GM12865 (cell line): ENCODE measurements around the gene MCAT.

ENCODE experiments used
- DNase-seq: peaks from one replicate; pipeline ENCODE4 v3.0.0; 2010; ENCODE audit warnings: low read depth
- H3K4me3 ChIP-seq: 2 replicates; pipeline ENCODE4 v1.5.1; 2011; ENCODE audit warnings: mild to moderate bottlenecking, low read depth, low read length, control low read depth
- TF ChIP-seq, protein P1 (sequence below): IDR thresholded peaks from 2 replicates; pipeline ENCODE4 v1.5.1; 2011; ENCODE audit warnings: low read length, control low read depth, low read depth, inconsistent platforms; ENCODE audit not compliant: insufficient read depth; ENCODE audit errors: missing control alignments

The MCAT gene

DNA sequence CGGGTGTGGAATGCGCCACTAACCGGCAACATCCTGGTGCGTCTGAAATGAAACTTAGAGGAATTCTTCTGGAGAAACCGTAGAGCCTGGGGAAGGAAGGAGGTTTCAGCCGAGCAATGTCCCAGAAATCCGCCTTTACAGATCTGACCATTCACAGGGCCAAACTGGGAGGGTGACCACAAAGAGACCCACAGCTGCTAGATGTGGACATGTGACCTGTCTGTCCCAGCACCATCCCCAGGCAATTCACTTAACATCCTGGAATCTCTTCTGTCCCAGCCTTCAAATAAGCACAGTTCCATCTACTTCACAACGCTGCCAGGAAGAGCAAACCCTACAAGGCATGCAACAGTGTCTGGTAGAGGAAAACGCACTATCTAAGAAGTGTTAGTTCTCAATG is 9.8 kb downstream of the MCAT start:
- DNase-seq, result no peak
- no peak overlapping the region for H3K4me3 ChIP-seq
- TF ChIP-seq, protein P1, sequence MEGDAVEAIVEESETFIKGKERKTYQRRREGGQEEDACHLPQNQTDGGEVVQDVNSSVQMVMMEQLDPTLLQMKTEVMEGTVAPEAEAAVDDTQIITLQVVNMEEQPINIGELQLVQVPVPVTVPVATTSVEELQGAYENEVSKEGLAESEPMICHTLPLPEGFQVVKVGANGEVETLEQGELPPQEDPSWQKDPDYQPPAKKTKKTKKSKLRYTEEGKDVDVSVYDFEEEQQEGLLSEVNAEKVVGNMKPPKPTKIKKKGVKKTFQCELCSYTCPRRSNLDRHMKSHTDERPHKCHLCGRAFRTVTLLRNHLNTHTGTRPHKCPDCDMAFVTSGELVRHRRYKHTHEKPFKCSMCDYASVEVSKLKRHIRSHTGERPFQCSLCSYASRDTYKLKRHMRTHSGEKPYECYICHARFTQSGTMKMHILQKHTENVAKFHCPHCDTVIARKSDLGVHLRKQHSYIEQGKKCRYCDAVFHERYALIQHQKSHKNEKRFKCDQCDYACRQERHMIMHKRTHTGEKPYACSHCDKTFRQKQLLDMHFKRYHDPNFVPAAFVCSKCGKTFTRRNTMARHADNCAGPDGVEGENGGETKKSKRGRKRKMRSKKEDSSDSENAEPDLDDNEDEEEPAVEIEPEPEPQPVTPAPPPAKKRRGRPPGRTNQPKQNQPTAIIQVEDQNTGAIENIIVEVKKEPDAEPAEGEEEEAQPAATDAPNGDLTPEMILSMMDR, result no peak

DNA sequence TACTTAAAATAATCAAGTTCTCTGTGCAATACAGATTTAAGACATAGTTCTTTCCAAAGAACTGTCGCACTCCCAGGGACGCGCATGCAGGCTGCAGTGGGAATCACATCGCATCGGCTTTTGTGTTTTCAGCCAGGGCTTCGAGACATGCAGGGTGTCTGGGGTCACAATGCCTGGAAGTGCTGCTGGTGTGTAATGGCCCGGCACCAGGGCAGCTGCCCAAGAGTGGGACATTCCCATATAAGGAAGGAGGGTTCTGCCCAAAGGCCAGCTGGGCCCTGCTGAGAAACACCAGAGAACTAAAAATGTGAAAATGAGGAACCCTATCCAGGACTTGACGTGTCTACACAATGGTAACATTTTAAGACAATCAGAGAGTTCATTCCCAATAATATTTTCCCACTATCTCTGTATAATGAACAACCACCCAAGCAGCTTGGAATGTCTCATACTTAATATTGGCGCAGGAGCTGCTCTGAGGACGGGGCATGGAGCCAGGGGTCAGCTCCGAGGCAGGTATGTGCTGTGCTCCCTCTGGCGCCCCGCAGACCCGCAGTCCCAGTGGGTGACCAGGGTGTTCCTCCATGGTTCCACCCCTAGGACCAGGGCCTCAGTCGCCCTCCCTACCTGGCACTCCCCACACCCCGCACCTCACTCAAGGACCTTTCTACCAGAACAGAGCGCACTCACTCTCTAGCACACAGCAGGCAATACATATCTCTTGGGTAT is 11.3 kb downstream of the MCAT start:
- no peak for DNase-seq
- H3K4me3 ChIP-seq, result no peak overlapping the region
- TF ChIP-seq, protein P1, result no peak

DNA sequence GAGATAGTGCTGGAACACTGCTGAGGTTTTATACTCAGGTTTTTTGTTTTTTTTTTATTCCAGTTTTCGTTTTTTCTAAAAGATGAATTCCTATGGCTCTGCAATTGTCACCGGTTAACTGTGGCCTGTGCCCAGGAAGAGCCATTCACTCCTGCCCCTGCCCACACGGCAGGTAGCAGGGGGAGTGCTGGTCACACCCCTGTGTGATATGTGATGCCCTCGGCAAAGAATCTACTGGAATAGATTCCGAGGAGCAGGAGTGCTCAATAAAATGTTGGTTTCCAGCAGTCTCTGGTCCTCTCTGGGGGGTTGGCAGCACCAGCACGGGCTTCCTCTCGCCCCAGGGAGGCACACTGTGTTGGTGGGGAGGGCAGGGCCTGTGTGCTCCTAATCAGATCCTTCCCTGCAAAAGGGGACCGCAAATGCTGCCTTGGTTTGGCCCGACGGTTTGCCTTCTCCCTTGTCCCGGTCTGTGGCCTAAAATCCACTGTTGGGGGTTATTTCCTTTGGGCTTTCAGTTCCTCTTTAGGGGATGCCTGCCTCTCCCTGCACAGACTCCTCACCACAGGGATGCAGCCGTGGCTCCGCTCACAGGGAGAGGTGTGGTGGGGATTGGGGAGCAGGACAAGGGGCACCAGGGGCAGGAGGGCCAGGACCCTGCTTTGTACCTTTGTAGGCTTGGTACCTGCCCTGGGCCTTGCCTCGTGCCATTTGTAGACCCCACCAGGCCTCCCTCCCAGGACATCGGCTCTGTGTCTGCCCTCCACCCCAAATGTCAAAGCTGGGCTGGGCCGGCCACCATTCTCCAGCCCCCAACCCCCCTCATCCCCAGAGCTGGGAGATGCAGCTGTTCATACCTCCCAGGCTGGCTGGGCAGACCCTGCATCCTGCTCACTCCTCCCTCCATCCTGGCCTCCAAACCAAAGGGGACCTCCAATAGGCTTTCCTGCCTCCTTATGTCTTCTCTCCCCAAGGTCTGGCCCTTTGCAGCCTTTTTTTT is 13.5 kb downstream of the MCAT start:
- TF ChIP-seq, protein P1, result no peak
- no peak overlapping the region for H3K4me3 ChIP-seq
- no peak for DNase-seq

DNA sequence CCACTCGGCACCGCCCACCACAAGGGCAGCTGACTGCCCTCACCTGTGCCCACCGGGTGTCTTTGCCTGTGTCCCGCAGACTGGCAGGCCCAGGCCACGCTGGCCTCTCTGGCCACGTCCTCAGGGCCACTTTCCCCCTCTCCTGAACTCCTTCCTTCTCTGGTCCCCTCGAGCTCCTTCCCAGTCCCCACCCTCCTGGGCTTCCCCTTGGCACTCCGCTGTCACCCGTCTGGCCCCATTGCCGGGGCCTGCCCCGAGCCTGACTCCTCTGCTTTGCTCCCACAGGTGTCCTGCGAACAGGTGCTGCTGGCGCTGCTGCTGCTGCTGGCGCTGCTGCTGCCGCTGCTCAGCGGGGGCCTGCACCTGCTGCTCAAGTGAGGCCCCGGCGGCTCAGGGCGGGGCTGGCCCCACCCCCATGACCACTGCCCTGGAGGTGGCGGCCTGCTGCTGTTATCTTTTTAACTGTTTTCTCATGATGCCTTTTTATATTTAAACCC is 14.2 kb downstream of the MCAT start:
- no peak for DNase-seq
- TF ChIP-seq, protein P1, result no peak
- H3K4me3 ChIP-seq, result no peak overlapping the region

DNA sequence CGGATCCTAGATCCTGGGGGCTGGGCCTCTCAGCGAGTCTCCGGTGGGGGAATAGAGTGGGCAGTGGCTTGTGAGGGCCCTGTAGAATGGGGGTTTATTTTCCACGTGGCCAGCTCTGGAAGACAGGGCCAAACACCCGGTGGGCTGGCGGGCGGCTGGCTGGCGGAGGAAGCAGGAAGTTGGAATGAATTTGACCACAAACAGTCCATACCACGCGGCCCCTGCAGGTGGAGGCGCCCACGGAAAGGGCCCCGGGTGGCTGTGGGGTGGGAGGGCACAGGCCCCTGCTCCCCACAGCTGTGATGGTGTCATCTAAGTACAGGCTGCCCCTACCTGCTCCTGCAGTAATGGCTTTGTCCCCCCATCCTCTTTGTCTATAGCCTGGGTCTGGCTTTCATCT is 15.1 kb downstream of the MCAT start:
- TF ChIP-seq, protein P1, result no peak
- H3K4me3 ChIP-seq, result no peak overlapping the region
- DNase-seq, result no peak

DNA sequence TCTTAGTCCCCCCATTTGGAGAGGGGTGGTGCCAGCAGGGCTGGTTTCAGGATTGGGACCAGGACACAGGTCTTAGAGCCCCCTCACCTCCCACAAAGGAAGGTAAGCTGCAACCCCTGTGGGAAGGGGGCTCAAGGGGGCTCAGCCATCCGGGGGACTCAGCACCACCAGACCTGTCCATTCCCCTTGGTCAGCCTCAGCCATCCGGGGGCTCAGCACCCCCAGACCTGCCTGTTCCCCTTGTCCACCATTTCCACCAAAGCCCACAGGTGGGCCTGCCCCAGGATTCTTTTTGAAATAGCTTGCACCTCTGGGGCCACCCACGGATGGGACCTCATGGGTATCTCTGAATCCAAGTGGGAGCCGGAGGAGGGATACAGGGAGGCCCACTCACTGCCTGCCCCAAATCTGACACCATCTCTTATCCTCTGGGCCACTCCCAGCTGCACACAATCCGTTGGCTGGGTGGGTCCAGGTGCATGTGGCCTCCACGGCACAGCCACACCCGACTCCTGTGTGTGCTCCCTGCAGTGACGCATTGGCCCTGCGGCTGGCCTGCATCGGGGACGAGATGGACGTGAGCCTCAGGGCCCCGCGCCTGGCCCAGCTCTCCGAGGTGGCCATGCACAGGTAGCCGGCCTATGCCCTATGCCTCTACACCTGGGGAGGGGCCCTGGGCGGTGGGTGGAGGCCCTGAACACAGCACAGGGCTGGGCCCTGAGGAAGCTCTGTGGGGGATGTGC is 15.9 kb downstream of the MCAT start:
- no peak for DNase-seq
- TF ChIP-seq, protein P1, result no peak
- H3K4me3 ChIP-seq, result no peak overlapping the region
